Vagina (tissue), 2 donors: Measurements from ENCODE around the gene EEF1A2.

Experiments used
- POLR2A ChIP-seq, 2 donors: fragments of 450-650 bp; IDR thresholded peaks; one replicate each; pipeline ENCODE4 v1.6.1; 2017; ENCODE audit warnings: antibody characterized with exemption in 2 of 2, mild to moderate bottlenecking in 2 of 2, moderate library complexity in 2 of 2
- POLR2AphosphoS5 ChIP-seq, 2 donors: sonication (generic); formaldehyde crosslinking; IDR thresholded peaks; one replicate each; pipeline ENCODE4 v1.9.0; 2017; ENCODE audit warnings: antibody characterized with exemption in 2 of 2, mild to moderate bottlenecking in 2 of 2, low read depth in 1 of 2; ENCODE audit not compliant: insufficient read depth in 1 of 2

- TF ChIP-seq POLR2A (IDR thresholded peaks at IDR 0.05) (no peak), POLR2AphosphoS5 (IDR thresholded peaks at IDR 0.05; ENCODE audit: insufficient read depth in 1 of 2, low read depth in 1 of 2) (no peak)
Observed at GRCh38 chr20:63469019-63469712, 29.7 kb downstream of the EEF1A2 start.
